CD4-positive, alpha-beta T cell treated with Interleukin-15 for 4 hours (primary cell): ENCODE data around the gene RIN3.

Experiments
- DNase-seq: peaks from one replicate; pipeline ENCODE4 v3.0.0-alpha.2; 2020; ENCODE audit warnings: low spot score

RIN3 gene

GRCh38 chr14:92555465-92556111, 42.0 kb downstream of the RIN3 start:
- no peak for DNase-seq

DNA sequence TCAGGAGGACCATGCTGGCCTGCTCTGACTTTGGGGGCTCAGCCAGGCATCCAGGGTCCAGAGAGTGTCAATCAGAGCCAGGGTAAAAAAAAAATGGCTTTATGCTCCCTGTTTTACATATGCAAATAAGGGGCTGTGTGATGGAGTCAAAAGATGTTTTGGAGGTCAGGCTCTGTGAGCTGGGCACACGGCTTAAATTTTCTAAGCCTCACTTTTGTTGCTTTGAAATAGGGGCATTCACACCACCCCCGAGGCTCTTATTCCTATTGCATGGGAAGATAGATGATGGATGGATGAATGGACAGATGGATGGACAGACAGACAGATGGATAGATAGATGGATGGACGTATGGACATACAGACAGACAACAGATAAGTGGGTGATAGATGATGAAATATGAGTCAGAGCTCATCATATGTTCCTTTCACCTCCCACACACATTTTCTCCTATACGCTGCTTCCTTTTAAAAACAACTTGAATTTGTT, 42.7 kb downstream of the RIN3 start:
- no peak for DNase-seq

GRCh38 chr14:92556863-92557543, 43.4 kb downstream of the RIN3 start:
- no peak for DNase-seq

GRCh38 chr14:92557544-92557912, 43.9 kb downstream of the RIN3 start:
- no peak for DNase-seq

- DNase-seq, result no peak
Observed at GRCh38 chr14:92558319-92558718, 44.7 kb downstream of the RIN3 start.

DNA sequence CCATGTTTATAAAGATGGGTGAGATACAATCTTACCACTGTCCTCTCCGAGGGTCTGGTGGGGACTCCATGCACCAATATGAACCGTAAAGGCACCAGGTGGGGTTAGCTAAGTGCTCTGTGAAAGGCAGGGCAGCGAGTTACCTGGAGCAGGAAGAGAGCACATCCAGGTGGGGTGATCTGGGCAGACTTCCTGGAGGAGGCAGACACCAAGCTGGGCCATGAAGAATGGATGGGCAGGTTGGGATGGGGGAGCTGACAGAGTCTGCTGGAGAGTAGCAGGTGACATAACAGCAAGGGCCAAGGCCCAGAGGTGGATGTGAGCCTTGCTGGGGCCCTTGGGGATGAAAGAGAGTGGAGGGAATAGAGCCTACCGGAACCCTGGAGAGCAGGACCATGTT, 45.9 kb downstream of the RIN3 start:
- no peak for DNase-seq

DNA sequence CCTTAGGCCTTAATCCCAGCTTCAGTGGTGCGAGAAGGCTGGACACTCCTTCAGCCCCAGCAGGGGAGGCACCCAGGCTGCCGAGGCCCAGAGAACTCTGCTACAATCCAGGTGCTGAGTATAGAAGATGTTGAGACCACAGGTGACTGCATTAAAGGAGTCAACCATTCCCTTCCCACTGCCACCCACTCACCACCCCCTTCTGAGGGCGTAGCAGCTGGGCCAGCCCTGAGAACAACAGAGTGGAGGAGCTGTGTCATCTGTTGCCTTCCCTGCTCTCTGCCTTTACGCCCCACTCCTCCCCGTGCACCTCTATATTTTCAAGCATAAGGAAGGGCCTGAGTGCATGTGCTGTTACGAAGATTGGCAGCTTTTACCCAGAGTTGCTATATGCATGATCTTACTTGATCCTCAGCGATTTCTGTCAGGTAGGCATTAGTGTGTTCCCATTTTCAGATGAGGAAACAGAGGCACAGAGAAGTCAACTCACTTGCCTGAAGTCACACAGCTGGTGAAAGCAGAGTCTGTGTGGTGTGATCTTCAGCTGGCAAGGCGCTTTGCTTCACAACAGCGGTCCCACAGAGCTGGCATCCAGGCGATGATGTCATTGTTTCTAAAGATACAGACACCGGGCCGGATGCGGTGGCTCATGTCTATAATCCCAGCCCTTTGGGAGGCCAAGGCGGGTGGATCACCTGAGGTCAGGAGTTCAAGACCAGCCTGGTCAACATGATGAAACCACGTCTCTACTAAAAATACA, 46.7 kb downstream of the RIN3 start:
- peak; percentile 35 for DNase-seq

DNA sequence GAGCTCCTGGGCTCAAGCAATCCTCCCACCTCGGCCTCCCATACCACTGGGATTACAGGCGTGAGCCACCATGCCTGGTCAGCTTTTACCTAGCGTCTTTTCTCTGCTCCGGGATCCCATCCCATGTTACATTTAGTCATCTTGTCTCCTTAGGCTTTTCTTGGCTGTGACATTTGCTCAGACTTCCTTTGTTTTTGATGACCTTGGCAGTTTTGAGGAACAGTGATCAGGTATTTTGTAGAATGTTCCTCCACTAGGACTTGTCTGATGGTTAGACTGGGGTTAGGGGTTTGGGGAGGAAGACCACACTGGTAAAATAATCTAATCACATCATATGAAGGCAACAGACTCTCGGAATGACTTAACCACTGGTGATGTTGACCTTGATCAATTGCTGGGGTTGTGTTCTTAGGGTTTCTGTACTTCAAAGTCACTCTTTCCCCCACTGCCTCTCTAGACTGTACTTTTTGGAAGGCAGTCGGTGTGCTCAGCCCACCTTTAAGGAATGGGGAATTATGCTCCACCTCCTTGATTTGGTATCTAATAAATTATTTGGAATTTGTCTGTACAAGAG, 48.4 kb downstream of the RIN3 start:
- no peak for DNase-seq

- no peak for DNase-seq
Observed at GRCh38 chr14:92563359-92563758, 49.8 kb downstream of the RIN3 start.

GRCh38 chr14:92563765-92564285, 50.2 kb downstream of the RIN3 start:
- DNase-seq, result no peak

- no peak for DNase-seq
Observed at GRCh38 chr14:92564344-92565039, 50.9 kb downstream of the RIN3 start.

DNA sequence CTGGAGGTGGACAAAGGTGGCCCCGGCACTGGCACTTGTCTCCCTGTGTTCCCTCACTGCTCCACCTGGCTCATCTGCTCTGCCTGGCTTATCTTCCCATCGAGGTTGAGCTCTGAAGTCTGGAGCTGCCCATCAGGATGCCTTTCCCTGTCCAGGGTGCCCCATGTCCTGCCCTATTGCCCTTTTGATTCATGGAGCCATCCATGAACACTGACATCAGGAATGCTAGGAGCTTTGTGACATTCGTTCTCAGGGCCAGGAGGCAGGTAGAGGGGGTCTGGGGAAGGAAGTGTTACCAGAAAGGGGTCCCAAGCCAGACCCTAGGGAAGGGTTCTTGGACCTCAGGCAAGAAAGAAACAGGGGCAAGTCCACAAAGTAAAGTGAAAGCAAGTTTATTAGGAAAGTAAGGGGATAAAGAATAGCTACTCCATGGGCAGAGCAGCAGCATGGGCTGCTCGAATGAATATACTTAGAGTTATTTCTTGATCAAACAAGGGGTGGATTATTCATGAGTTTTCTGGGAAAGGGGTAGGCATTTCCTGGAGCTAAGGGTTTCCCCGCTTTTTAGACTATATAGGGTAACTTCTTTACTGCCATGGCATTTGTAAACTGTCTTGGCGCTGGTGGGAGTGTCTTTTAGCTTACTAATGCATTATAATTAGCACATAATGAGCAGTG, 51.6 kb downstream of the RIN3 start:
- no peak for DNase-seq

DNA sequence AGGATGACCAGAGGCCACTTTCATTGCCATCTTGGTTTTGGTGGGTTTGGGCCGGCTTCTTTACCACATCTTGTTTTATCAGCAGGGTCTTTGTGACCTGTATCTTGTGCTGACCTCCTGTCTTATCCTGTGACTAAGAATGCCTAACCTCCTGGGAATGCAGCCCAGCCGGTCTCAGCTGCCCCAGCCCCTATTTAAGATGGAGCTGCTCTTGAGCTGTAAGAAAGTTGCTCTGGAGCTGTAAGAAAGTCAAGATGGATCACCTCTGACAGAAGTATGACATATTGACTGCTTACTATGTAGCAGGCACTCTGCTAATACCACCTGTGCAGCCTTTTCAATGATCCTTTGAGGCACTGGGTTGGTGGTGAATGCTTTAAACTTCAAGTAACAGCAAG, 52.1 kb downstream of the RIN3 start:
- DNase-seq, result no peak

DNA sequence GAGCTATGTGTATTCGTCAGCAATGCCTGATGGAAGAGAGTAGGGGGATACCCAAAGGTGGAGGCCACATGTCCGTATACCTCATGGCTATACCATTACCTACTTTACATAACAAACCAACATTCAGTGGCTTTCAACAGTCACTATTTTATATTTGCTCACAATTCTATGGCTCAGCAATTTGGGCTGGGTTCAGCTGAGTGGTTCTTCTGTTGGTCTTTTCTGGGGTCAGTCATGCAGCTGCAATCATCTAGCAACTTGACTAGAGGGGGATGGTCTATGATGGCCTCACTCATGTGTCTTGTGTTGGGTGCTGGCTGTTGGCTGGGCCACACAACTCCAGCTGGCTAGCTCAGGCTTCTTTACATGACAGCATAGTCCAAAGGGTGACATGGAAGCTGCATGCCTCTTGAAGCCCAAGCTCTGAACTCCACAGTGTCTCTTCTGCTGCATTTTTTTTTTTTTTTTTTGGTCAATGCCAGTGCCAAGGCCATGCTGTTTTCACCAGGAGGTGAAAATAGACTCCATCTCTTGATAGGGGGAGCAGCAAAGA, 53.7 kb downstream of the RIN3 start:
- DNase-seq, result no peak

GRCh38 chr14:92568621-92569479, 55.3 kb downstream of the RIN3 start:
- DNase-seq, result peak; percentile 48

- no peak for DNase-seq
Observed at GRCh38 chr14:92570674-92571262, 57.2 kb downstream of the RIN3 start.

- DNase-seq, result no peak
Observed at GRCh38 chr14:92572050-92572449, 58.5 kb downstream of the RIN3 start.

DNA sequence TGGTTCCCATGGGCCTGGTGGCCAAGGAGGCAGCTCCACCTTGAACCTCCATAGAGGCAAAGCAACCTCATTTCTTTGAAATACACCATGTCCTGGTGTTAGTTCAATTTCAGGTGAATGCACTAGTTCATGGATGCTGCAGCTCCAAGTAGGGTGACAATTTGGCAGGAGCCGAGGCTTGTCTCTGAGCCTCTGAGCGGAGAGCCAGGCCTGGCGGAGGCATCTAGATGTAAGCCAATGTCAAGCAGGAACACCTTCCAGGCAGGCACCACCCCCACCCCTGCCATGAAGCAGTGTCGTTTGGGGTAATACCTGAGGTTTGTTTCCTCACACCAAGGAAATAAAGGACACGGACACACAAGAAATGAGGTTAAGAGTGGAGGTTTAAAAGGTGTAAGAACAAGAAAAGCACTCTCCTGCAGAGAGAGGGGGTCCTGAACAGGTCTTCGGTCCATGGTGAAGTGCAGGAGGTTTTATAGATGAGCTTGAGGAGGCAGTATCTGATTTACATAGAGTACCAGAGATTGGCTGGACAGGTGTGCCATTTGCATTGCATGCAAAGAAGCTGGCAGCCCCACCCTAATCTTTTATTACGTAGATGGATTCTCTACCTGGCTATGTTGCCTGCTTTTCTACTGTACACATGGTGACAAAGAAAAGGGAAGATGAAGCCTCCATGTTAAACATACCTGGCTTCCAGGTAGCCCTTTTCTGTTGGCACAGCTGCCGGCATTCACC, 60.3 kb downstream of the RIN3 start:
- no peak for DNase-seq
